Activated T-helper 2 cell treated with anti-CD3 and anti-CD28 coated beads, Interferon-gamma antibody, Interleukin-2, Interleukin-4, amounts not matched to agents 10 μg/mL and 5 μg/mL and 100 μg/mL, durations not matched to agents 14 hours and 24 hours and 36 hours (primary cell): ENCODE data around the gene DDX3X. TPM values are rescaled to one million over a fixed set of nuclear protein-coding genes. Genes with fewer than 3 reads are reported as not detected.
A peak's percentile ranks its signal among the peaks of the same experiment; 100 is the strongest.
"Not testable (repeated sequence)": the region's sequence is repeated elsewhere in the genome, so short reads cannot be mapped to it uniquely, and the experiment has no call there.

ENCODE experiments used
- DNase-seq: peaks from one replicate; pipeline ENCODE4 v3.0.0; 2021; ENCODE audit warnings: low spot score
- H3K27ac Mint-ChIP-seq: one replicate; pipeline ENCODE4 v1.8.0; 2021; ENCODE audit warnings: mixed read lengths
- H3K27me3 Mint-ChIP-seq: one replicate; pipeline ENCODE4 v1.8.0; 2021; ENCODE audit warnings: low read depth, mixed read lengths
- H3K36me3 Mint-ChIP-seq: one replicate; pipeline ENCODE4 v1.8.0; 2021; ENCODE audit warnings: low read depth, mixed read lengths
- H3K4me1 Mint-ChIP-seq: one replicate; pipeline ENCODE4 v1.8.0; 2021; ENCODE audit warnings: low read depth, mixed read lengths
- H3K4me3 Mint-ChIP-seq: one replicate; pipeline ENCODE4 v1.8.0; 2021; ENCODE audit warnings: low read depth, mild to moderate bottlenecking, moderate library complexity, mixed read lengths
- H3K9me3 Mint-ChIP-seq: one replicate; pipeline ENCODE4 v1.8.0; 2021; ENCODE audit warnings: mixed read lengths
- intact Hi-C: fragments of 100-400 bp; cut with micrococcal nuclease; formaldehyde crosslinking; loops from one replicate; pipeline ENCODE4 v1.15.1; 2023
- total RNA-seq: library from RNA; stranded (reverse); gene quantifications from 2 replicates; pipeline ENCODE4 v1.2.3, GENCODE V29; 2022

Gene DDX3X
- 250 and 251 TPM in 2 replicates for total RNA-seq

GRCh38 chrX:41333744-41334362 lies at the start of gene DDX3X:
Gene DDX3X (plus strand): TSS chrX:41334162. CDS start chrX:41334253, 91 bp downstream.
- peak within 1 kb of the TSS; percentile 97 for H3K4me3 Mint-ChIP-seq
- peaks cover 48% of the 10 kb centered on the region for H3K36me3 Mint-ChIP-seq
- peaks cover 25% of the 10 kb centered on the region for H3K4me1 Mint-ChIP-seq
- H3K9me3 Mint-ChIP-seq = no peaks in the 10 kb centered on the region
- DNase-seq = peak; percentile 81
- H3K27me3 Mint-ChIP-seq = no peaks in the 10 kb centered on the region
- H3K27ac Mint-ChIP-seq = peak within 1 kb of the TSS; percentile 100
- intact Hi-C loops = loop anchor here (2.0 to 10.0 kb wide), 6 partner anchors 17 to 599 kb away; partner anchors contain the start of genes MED14 and USP9X

DNA sequence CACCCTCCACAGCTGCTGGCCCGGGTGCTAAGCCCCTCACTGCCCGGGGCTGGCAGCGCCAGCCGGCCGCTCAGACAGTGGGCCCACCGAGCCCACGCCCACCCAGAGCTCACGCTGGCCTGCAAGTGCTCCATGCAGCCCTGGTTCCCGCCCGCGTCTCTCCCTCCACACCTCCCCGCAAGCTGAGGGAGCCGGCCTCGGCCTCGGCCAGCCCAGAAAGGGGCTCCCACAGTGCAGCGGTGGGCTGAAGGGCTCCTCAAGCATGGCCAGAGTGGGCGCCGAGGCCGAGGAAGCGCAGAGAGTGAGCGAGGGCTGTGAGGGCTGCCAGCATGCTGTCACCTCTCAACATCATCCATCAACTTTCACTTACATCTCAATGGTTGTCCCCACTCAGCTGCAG lies 48.0 kb upstream of the DDX3X start:
- H3K4me1 Mint-ChIP-seq, H3K4me3 Mint-ChIP-seq, H3K9me3 Mint-ChIP-seq, DNase-seq, H3K36me3 Mint-ChIP-seq, H3K27ac Mint-ChIP-seq, intact Hi-C loops, H3K27me3 Mint-ChIP-seq: not testable (repeated sequence)

DNA sequence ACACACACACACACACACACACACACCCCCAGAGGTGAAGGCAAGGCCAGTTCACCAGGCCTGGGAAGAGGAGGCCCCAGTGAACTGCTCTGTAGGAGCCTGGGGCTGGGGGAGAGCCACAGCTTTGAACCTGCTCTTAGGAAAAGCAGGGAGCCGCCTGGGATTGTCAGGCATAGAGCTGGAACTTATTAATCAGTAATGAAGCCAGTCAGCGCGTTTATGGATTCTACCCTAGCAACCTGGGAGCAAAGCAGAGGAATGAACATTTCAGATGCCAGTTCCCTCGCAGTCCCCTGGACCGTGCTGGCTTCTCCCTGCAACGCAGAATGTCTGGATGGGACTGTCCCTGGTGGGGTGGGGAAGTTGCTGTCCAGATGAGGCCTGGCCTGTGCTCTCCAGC lies 45.3 kb upstream of the DDX3X start:
- no peak for DNase-seq
- Mint-ChIP-seq H3K27me3 (no peaks in the 10 kb centered on the region), H3K27ac (no peak overlapping the region), H3K9me3 (peaks cover 4% of the 10 kb centered on the region), H3K4me1 (no peaks in the 10 kb centered on the region), H3K4me3 (no peak overlapping the region), H3K36me3 (peaks cover 3% of the 10 kb centered on the region)
- intact Hi-C loops = no loop called here

DNA sequence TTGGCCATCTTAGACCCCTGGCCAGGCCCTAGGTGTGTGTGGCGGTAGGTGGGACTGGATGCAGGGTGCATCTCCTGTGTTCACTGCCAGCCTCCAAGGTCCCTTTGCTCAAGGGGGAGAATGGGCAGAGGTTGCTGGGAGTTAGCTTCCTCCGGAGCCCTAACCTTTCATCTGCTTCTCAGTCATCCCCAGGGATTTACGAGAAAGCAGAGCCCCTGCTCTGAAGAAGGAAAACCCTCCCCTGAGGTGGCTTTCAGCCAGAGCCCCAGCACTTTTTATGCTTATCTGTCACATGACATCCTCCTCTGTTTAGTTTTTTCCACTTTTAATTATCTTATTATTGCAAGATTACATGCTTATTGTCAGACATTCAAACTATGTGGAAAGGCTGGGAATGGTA lies 44.9 kb upstream of the DDX3X start:
- Mint-ChIP-seq H3K27me3 (no peaks in the 10 kb centered on the region), H3K4me3 (no peak overlapping the region), H3K4me1 (no peaks in the 10 kb centered on the region), H3K36me3 (peaks cover 3% of the 10 kb centered on the region), H3K27ac (no peak overlapping the region), H3K9me3 (peaks cover 4% of the 10 kb centered on the region)
- intact Hi-C loops = no loop called here
- DNase-seq = no peak

DNA sequence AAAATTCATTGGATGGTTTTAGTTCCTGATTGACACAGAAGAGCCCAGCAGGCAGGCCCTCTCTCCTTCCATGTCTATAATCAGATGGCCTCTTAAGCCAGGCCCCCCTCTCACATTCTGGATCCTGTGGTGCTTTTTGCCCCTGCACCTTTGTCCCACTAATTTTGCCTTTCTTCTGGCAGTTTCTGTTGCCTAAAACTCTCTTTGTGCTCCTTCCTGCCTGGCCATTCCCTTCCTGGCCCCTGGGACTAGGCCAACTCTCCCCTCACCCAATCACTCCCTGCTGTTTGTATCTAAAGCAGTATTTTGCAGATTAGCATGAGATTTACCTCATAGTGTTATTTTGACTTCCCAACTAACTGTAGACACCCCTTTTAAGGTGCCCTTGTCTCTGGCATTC lies 42.7 kb upstream of the DDX3X start:
- intact Hi-C loops = no loop called here
- Mint-ChIP-seq H3K4me1 (no peaks in the 10 kb centered on the region), H3K4me3 (no peak overlapping the region)

DNA sequence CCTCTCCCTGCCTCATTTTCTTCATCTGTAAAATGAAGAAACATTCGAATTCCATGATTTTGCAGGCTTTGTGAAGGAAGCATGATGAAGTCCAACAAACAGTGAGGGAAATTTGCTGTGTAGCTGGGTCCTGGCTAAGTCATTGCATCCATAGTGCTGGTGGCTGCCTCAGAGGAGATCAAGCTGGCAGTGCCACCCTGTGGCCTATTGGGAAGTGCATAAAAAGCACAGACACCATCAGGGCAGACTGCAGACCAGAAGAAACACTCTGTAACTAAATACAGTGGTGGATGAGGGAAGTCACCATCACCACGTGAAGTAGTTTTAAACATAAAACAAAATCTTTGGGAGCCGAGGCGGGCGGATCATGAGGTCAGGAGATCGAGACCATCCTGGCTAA lies 40.7 kb upstream of the DDX3X start:
- H3K9me3 Mint-ChIP-seq = peaks cover 4% of the 10 kb centered on the region
- H3K27me3 Mint-ChIP-seq = no peaks in the 10 kb centered on the region
- peaks cover 3% of the 10 kb centered on the region for H3K36me3 Mint-ChIP-seq
- no peak overlapping the region for H3K4me3 Mint-ChIP-seq
- H3K27ac Mint-ChIP-seq = no peak overlapping the region
- intact Hi-C loops = no loop called here
- DNase-seq = no peak
- no peaks in the 10 kb centered on the region for H3K4me1 Mint-ChIP-seq

More for the DNA sequence above, 42.7 kb upstream of the DDX3X start:
- H3K9me3 Mint-ChIP-seq = peaks cover 4% of the 10 kb centered on the region
- H3K27ac Mint-ChIP-seq = no peak overlapping the region
- no peaks in the 10 kb centered on the region for H3K27me3 Mint-ChIP-seq
- DNase-seq = no peak
- peaks cover 3% of the 10 kb centered on the region for H3K36me3 Mint-ChIP-seq

- H3K27ac Mint-ChIP-seq = no peak overlapping the region
- no peaks in the 10 kb centered on the region for H3K27me3 Mint-ChIP-seq
- intact Hi-C loops = no loop called here
- H3K36me3 Mint-ChIP-seq = no peaks in the 10 kb centered on the region
- H3K4me1 Mint-ChIP-seq = peaks cover 2% of the 10 kb centered on the region
- H3K9me3 Mint-ChIP-seq = no peaks in the 10 kb centered on the region
- DNase-seq = no peak
- no peak overlapping the region for H3K4me3 Mint-ChIP-seq
Measured at GRCh38 chrX:41300758-41301437, 33.1 kb upstream of the DDX3X start.

- H3K36me3 Mint-ChIP-seq = no peaks in the 10 kb centered on the region
- H3K4me1 Mint-ChIP-seq = peaks cover 2% of the 10 kb centered on the region
- intact Hi-C loops = no loop called here
- H3K27me3 Mint-ChIP-seq = no peaks in the 10 kb centered on the region
- H3K27ac Mint-ChIP-seq = no peak overlapping the region
- H3K9me3 Mint-ChIP-seq = no peaks in the 10 kb centered on the region
- no peak overlapping the region for H3K4me3 Mint-ChIP-seq
- no peak for DNase-seq
Measured at GRCh38 chrX:41301438-41301824, 32.5 kb upstream of the DDX3X start.

DNA sequence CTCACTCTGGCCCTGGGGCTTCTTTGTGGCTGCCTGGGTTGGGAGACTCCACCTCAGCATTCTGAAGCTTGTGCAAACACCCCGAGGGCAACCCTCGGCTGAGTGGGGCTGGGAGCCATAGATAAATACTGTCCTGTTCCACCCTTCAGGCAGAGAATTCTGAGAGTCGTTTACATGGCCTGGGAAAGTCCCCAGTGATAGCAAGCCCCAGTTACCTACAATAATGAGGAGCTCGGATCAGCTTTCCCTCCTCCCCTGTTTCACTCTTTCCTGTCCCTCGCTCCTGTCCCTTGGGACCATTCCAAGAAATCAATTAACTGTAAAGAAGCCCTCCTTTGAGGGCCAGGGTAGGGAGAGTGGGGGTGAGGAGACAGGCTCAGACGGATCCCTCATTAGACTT lies 31.6 kb upstream of the DDX3X start:
- Mint-ChIP-seq H3K4me1 (peaks cover 2% of the 10 kb centered on the region), H3K4me3 (no peak overlapping the region), H3K27me3 (no peaks in the 10 kb centered on the region), H3K36me3 (no peaks in the 10 kb centered on the region), H3K27ac (no peak overlapping the region), H3K9me3 (no peaks in the 10 kb centered on the region)
- no peak for DNase-seq
- intact Hi-C loops = no loop called here

DNA sequence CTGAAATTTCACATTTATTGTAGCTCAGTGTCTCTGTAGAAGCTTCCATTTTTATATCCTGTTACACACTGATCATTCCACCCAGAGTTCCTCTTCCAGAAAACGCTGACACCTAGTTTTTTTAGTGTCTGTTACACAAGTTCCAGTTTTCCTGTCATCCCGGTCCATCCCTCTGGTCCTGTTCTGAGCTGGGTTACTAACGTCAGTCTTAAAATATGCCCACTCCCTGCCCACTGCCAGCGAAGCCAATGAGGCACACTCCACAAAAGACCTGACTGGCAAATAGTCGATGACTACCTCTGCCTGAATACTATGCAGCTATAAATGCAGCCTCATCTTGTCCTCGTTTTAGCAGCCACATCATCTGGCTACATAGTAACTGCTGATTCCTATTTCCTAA lies 30.9 kb upstream of the DDX3X start:
- H3K27ac Mint-ChIP-seq = no peak overlapping the region
- intact Hi-C loops = no loop called here
- H3K9me3 Mint-ChIP-seq = no peaks in the 10 kb centered on the region

GRCh38 chrX:41304178-41304577 lies 29.8 kb upstream of the DDX3X start:
- no peaks in the 10 kb centered on the region for H3K27me3 Mint-ChIP-seq
- DNase-seq = no peak
- H3K36me3 Mint-ChIP-seq = no peaks in the 10 kb centered on the region
- H3K9me3 Mint-ChIP-seq = no peaks in the 10 kb centered on the region
- intact Hi-C loops = no loop called here
- H3K27ac Mint-ChIP-seq = no peak overlapping the region
- no peak overlapping the region for H3K4me3 Mint-ChIP-seq
- H3K4me1 Mint-ChIP-seq = peaks cover 2% of the 10 kb centered on the region

More for the DNA sequence above, 30.9 kb upstream of the DDX3X start:
- DNase-seq = no peak
- no peaks in the 10 kb centered on the region for H3K27me3 Mint-ChIP-seq
- peaks cover 2% of the 10 kb centered on the region for H3K4me1 Mint-ChIP-seq
- no peaks in the 10 kb centered on the region for H3K36me3 Mint-ChIP-seq
- H3K4me3 Mint-ChIP-seq = no peak overlapping the region

- no peaks in the 10 kb centered on the region for H3K27me3 Mint-ChIP-seq
- no peaks in the 10 kb centered on the region for H3K9me3 Mint-ChIP-seq
- no peaks in the 10 kb centered on the region for H3K36me3 Mint-ChIP-seq
- DNase-seq = no peak
- H3K4me3 Mint-ChIP-seq = no peak overlapping the region
- no peaks in the 10 kb centered on the region for H3K4me1 Mint-ChIP-seq
- intact Hi-C loops = no loop called here
- no peak overlapping the region for H3K27ac Mint-ChIP-seq
Measured at GRCh38 chrX:41308884-41309647, 24.9 kb upstream of the DDX3X start.

DNA sequence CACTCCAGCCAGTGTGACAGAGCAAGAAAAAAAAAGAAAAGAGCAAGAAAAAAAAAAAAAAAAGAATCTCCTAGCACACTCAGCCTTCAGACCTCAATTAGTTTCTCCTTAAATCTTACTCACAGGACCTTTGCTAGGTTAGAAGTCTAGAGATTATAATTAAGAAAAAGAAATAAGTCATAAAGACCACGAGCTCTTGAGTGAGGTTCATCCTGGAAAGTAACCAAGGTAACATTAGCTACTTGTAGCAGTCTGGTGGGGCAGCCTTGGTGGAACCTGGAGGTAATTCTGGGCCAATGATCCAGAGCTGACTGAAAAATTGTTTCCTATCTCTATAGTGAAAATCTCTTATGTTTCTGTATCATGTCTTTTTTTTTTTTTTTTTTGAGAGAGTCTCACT lies 21.2 kb upstream of the DDX3X start:
- no peak for DNase-seq
- Mint-ChIP-seq H3K27ac (no peak overlapping the region), H3K4me1 (no peaks in the 10 kb centered on the region), H3K36me3 (no peaks in the 10 kb centered on the region), H3K9me3 (no peaks in the 10 kb centered on the region), H3K27me3 (no peaks in the 10 kb centered on the region), H3K4me3 (no peak overlapping the region)
- intact Hi-C loops = no loop called here
